Kidney (tissue), 14 donors: Measurements from ENCODE around the gene SURF6. TPM values are rescaled to one million over a fixed set of nuclear protein-coding genes. Genes with fewer than 3 reads are reported as not detected.
"Not testable (repeated sequence)": the region's sequence is repeated elsewhere in the genome, so short reads cannot be mapped to it uniquely, and the experiment has no call there.

Experiments
- DNase-seq, 5 donors: peaks; one replicate each; pipeline ENCODE4 v3.0.0-alpha.2; 2013 to 2020
- FAIRE-seq: peaks from 2 replicates; lab custom pipeline; 2012; peaks lifted over from hg19 to GRCh38; lab: Jason Lieb, UNC
- H3K27ac ChIP-seq, 2 donors: one replicate each; pipeline ENCODE4 v1.7.0; 2013; ENCODE audit warnings: low read depth in 2 of 2, low read length in 2 of 2, inconsistent platforms in 1 of 2
- H3K27me3 ChIP-seq: one replicate; pipeline ENCODE4 v1.7.1; 2013; ENCODE audit warnings: low read length, inconsistent platforms; ENCODE audit not compliant: control insufficient read depth, insufficient read depth
- H3K36me3 ChIP-seq, 3 donors: one replicate each; pipeline versions ENCODE4 v1.7.0 to v1.7.1; 2013; ENCODE audit warnings: low read length in 3 of 3, control low read depth in 1 of 3, inconsistent platforms in 1 of 3; ENCODE audit not compliant: insufficient read depth in 3 of 3, control insufficient read depth in 2 of 3
- H3K4me1 ChIP-seq, 3 donors: one replicate each; pipeline versions ENCODE4 v1.7.0 to v1.7.1; 2013; ENCODE audit warnings: low read length in 3 of 3, inconsistent platforms in 1 of 3, low read depth in 1 of 3; ENCODE audit not compliant: control insufficient read depth in 2 of 3, insufficient read depth in 2 of 3
- H3K4me3 ChIP-seq, 3 donors: one replicate each; pipeline versions ENCODE4 v1.7.0 to v1.8.1; 2013; ENCODE audit warnings: low read length in 3 of 3, control low read depth in 1 of 3, inconsistent platforms in 1 of 3
- H3K9ac ChIP-seq, 3 donors: one replicate each; pipeline versions ENCODE4 v1.7.0 to v1.7.1; 2013; ENCODE audit warnings: low read length in 3 of 3, control low read depth in 1 of 3, inconsistent platforms in 1 of 3
- H3K9me3 ChIP-seq, 3 donors: one replicate each; pipeline versions ENCODE4 v1.7.0 to v1.7.1; 2013; ENCODE audit warnings: low read length in 3 of 3, control low read depth in 1 of 3, inconsistent platforms in 1 of 3; ENCODE audit not compliant: control insufficient read depth in 2 of 3, insufficient read depth in 1 of 3
- CTCF ChIP-seq: IDR thresholded peaks from 3 replicates; pipeline ENCODE4 v1.5.1; 2012; ENCODE audit warnings: mild to moderate bottlenecking, moderate library complexity, borderline replicate concordance; ENCODE audit not compliant: insufficient read depth; ENCODE audit errors: extremely low read depth
- intact Hi-C: fragments of 100-400 bp; cut with DNase I; formaldehyde crosslinking; loops from one replicate; pipeline ENCODE4 v1.11.1; 2022
- polyA plus RNA-seq: library from polyadenylated mRNA; stranded (reverse); fragments of 350-450 nt; fragmentation: Illumina TruSeq; extraction: RNeasy Lipid Tissue Mini Kit (QIAGEN cat#74804); gene quantifications from one replicate; pipeline ENCODE4 v1.2.3, GENCODE V29; 2014; ENCODE audit warnings: low read depth, low replicate concordance; ENCODE audit not compliant: insufficient read depth
- total RNA-seq: library from RNA; stranded (reverse); fragmentation: NEBNext Ultra II Directional; extraction: Animal tissue kit (Norgen Biotek cat#: 25700); gene quantifications from one replicate; pipeline ENCODE4 v1.2.1, GENCODE V29; 2021
- donor health status: control.
- donor health status: control.
- donor health status: control.
- donor health status: control.
- donor health status: control.
- donor health status: DM: yes; HTN: yes; CAD: no.
- donor health status: Normal renal cell carcinoma (clear cell type).

SURF6 gene
- total and polyA plus RNA-seq, 2 donors from 2014 or later: 16.8 to 17.3 TPM

GRCh38 chr9:133303266-133304157, 32.5 kb downstream of the SURF6 start:
- Histone ChIP-seq H3K4me1 (no peaks in the 10 kb centered on the region), H3K27me3 (no peaks in the 10 kb centered on the region), H3K9ac (no peak overlapping the region), H3K36me3 (no peaks in the 10 kb centered on the region), H3K27ac (no peak overlapping the region), H3K4me3 (no peak overlapping the region), H3K9me3 (no peaks in the 10 kb centered on the region)
- DNase-seq (no peak), FAIRE-seq (no peak)
- intact Hi-C loops: no loop called here
- TF ChIP-seq CTCF: no peak

GRCh38 chr9:133301253-133302230, 34.4 kb downstream of the SURF6 start:
- intact Hi-C loops: no loop called here
- FAIRE-seq: no peak
- Histone ChIP-seq H3K4me3 (no peak overlapping the region), H3K36me3 (no peaks in the 10 kb centered on the region), H3K9me3 (no peaks in the 10 kb centered on the region), H3K4me1 (no peaks in the 10 kb centered on the region), H3K27ac (no peak overlapping the region), H3K9ac (no peak overlapping the region), H3K27me3 (no peaks in the 10 kb centered on the region)
- TF ChIP-seq CTCF: no peak
- no peak for DNase-seq

GRCh38 chr9:133299996-133300395, 36.0 kb downstream of the SURF6 start:
- FAIRE-seq: not testable (repeated sequence)

GRCh38 chr9:133294257-133294656, 41.7 kb downstream of the SURF6 start:
- no peaks in the 10 kb centered on the region for H3K4me1 ChIP-seq
- TF ChIP-seq CTCF: no peak
- H3K9ac ChIP-seq: no peak overlapping the region
- DNase-seq: no peak
- no peak for FAIRE-seq
- no peak overlapping the region for H3K27ac ChIP-seq
- no peak overlapping the region for H3K4me3 ChIP-seq
- no peaks in the 10 kb centered on the region for H3K9me3 ChIP-seq
- intact Hi-C loops: no loop called here
- H3K27me3 ChIP-seq: no peaks in the 10 kb centered on the region
- no peaks in the 10 kb centered on the region for H3K36me3 ChIP-seq

More at GRCh38 chr9:133299996-133300395, 36.0 kb downstream of the SURF6 start:
- H3K9me3 ChIP-seq, H3K4me1 ChIP-seq, H3K9ac ChIP-seq, H3K27ac ChIP-seq, DNase-seq, intact Hi-C loops, H3K36me3 ChIP-seq, H3K27me3 ChIP-seq, H3K4me3 ChIP-seq: not testable (repeated sequence)
